ENCODE data around the gene GRIA1. TPM values are rescaled to one million over a fixed set of nuclear protein-coding genes. Genes with fewer than 3 reads are reported as not detected.

The GRIA1 gene
- polyA plus RNA-seq, 3 donors: 2.8 to 4.2 (median 3.1) TPM

GRCh38 chr5:153605386-153605785 lies 114.9 kb downstream of the GRIA1 start:
- no peak for DNase-seq

DNA sequence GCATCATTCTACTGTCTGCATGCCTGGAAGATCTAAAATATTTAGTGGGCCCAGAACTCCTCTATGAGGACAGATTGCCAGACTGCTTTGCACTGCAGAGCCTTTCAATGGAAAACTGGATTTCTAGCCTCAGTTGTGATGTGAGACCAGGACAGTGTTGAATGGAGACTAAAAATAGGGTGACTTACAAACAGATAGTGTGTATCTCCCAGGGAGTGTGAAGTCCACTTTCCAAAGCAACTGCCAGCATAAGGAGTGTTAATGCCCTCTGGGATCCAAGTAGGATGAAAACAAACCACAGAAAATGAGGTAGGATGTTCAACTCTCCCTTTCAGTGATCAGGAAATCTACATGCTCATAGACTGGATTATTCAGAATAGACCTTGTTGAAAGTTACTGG lies 119.5 kb downstream of the GRIA1 start:
- DNase-seq: no peak

- DNase-seq: no peak
Observed at GRCh38 chr5:153610811-153611210, 120.3 kb downstream of the GRIA1 start.

DNA sequence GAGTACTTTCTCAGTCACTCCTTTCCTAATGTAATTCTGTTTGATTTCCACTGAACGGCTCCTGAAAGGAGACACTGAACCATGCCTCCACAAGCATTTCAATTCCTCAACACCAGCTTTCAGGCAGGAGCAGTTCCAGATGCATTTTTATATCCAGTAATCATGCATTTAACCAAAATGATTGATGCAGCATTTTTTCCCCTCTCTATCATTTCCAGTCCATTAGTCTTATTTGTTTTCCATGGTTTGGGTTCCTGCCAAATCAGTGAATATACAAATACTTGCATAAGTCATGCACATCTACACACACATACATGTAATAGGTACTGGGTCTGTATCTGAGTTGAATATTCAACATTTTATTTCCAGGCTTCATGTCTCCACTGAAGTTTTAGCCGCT lies 122.7 kb downstream of the GRIA1 start:
- no peak for DNase-seq

DNA sequence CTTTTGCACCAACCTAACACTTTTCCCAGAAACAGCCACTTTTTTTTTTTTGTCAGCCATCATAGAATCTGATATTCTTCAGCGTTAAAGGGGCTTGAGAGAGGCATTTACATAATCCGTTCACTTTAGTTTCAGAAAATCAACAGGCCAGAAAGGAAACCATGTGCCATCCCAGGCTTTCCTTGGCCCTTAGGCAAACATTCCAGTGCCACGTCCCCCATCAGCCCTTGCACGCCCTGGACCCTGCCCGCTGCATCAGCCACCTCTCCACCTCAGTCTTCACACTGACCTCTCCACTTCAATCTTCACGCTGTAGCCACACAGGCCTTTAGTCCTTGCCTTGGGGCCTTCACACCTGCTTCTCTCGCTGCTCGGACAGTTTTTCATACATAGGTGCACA lies 123.2 kb downstream of the GRIA1 start:
- no peak for DNase-seq

DNA sequence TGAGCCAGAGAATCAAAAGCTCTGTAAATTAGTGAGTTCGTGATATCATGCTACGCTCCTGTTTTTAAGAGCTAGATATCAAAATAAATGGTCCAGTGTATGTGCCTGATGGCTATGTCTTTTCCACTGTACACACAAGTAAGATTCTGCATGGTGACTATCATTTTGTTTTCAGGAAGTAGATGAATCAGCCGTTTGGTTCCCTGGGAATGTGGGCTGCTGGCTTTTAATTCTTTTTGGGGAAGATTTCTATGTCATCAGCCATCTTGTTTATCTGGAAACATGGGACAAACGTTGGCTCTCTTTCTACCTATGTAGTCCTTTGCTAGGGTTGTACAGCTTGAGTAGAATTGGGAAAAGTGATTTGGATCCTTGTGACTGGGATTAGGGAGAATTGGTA lies 126.7 kb downstream of the GRIA1 start:
- no peak for DNase-seq

DNA sequence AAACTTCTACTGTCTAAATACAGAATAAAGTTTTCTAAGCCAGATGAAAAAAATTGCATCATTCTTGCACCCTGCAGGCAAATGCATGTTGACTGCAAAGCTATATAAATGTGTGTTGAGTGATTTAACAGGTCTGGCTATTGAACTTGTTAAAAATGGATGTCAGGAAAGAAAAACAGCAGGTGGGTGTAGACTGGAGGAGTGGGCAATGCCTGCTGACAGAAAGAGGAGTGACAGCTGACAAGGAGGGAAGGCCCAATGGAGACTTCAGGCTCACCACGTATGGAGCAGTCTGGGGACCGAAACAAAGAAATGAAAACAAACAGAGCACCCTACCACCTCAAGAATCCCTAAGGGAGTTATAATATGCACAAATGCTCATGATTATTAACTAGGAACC lies 127.8 kb downstream of the GRIA1 start:
- no peak for DNase-seq

DNA sequence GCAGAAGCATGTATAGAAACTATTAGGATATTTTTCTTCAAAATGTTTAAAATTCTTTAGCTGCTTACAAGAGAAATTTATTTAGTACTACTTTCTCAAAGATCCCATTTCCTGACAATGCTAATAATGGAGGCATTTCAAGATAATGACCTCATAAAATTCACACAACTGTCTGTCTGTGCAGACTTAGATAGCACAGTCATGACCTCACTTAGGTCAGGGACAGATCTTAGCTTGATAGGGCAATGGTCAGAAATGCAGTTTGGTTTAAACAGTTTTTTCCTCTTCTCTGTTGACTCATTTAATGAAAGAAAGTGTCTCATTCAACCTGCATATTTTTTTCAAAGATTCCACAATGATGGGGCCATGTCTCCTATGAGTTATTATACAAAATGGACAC lies 128.4 kb downstream of the GRIA1 start:
- DNase-seq: no peak

GRCh38 chr5:153619771-153620170 lies 129.3 kb downstream of the GRIA1 start:
- no peak for DNase-seq

DNA sequence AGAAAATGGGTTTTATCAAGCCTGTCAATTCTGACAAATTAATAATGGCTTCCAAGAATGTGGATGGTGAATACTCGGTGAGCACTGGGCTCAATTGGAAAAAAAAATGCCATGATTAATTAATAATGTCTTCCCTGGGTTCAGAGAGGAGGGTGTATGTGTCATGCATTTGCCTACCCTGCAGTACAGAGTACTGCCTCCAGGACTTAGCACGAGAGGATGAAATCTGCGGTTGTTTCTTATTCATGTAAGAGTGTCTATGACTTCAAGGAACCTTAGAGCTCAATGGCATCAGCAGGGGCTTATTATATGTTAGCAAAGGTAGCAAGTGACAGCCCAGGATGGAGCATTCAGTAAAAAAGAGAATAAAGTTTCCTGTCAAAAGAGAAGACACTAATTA lies 132.7 kb downstream of the GRIA1 start:
- DNase-seq: no peak

DNA sequence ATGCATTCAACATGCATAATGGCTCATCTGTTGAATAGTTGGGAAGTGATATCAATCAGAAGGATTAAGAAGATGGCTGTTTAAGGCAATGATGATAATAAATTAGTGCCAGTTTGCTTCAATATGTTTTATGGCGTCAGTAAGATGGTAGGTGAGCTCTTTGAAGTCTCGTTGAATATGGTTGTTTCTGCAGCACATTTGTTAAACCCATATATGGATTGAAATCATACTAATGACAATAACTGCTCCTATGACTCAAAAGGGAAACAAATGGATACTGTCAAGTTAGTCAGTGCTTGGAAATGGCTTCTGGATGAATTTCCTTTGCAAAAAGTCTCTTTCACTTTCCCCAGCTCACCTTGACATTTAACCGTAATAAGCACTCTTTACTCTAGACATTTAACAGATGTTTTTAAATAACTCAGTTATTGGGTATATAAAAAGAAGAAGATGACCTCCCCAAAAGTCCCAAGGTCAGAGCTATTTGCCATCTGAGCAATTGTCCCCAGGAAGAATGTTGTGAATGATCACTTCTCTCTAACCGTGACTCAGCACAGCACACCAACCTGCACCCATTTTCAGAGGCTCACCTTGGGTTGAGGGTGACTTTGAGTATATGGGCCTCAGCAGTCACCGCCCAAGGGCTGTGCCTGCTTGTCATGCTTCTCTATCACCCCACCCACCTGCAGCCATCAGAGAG lies 133.4 kb downstream of the GRIA1 start:
- DNase-seq: no peak

DNA sequence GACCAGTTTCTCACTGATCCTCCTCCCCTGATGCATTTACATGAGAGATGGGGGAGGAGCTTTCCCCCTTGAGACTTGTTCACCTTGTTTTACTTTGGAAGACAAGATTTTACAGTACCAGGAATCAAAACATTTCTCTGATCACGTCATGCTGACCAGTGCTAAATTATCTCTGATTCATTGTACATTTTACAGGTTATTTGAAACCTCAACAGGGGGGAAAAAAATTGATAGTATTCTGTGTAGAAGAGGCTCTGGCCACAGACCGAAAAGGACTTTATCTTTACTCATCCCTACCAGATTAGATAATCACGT lies 133.9 kb downstream of the GRIA1 start:
- no peak for DNase-seq

DNA sequence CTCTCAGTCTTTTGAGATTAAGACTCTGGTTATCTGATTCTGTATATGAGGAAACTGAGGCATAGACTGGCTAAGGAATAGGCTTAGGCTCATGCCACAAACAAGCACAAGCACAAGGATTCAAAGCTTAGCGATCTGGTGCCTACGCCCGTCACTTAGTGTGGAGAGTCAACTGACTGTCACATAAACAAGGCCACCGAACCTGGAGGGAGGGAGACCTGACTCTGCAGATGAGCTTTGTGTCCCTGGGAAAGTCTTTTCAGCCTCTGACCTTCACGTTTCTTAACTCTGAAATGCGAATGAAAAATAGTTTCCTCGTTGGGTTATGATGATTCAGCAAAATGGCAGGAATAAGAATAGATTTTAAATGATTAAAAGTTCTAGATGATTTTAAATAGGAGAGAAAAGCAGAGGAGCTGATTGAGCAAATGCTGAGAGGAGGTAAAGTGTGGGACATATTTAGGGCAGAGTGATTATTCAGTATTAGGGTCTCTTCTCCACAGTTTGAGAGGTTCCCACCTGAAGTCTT lies 135.4 kb downstream of the GRIA1 start:
- no peak for DNase-seq

- DNase-seq: no peak
Observed at GRCh38 chr5:153626836-153627235, 136.4 kb downstream of the GRIA1 start.

DNA sequence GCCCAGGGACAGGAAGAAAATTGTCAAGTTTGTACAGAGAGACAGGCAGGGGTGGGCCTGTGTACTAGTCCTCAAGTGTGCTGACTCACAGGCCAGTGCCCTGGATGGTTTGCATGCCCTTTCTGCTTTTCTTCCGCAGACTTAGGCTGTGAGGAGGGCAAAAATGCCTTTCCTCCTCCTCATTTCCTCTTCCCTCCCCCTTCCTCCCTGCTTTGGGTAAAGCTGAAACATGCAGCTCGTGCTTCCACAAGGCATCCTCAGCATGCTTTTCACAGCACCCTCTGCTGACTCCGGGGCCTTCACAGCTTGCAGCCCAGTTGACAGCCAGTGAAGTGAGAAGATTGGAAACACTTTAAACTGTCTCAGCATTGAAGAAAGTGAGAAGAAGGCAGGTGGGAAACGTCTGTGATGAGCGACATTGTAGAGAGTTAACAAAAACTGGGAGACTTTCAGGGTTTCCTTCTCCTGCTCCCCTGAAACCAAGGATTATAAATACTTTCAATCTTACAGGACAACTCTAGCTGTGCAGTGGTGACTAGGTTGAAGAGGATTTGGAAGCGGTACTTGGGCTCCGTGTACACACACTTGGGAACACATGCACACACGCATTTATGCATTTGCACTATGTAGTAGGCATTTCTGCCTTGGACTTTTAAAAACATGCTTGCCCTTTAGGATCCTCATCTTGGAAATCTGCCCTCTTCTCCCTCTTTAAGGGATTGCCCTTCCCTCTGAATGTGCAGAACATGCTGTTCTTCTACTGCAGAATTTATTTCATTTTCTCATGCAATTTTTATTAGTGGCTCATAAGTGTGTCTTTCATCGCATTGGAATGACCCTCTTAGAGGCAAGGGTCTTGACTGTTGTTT lies 138.8 kb downstream of the GRIA1 start:
- peak; percentile 5 for DNase-seq

DNA sequence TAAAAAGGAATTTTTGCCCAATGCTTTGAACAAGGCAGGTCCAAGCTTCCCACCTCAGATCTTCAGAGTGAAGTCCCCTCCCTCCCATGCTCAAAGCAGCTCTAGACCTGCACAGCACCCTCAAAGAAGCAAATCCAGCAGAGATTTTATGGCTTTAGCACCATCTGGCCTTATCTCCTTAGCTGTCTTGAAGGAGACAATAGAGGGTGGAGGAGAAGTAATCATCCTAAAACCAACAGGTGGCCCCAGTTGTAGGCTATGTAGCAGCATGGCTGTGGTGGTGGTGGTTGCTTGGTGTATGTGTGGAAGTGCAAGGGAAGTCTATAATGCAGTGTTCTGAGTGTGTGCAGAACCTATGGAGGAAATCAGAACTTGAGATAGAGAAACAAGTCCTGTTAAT lies 140.1 kb downstream of the GRIA1 start:
- DNase-seq: no peak

GRCh38 chr5:153632748-153633290 lies 142.3 kb downstream of the GRIA1 start:
- DNase-seq: no peak

GRCh38 chr5:153636670-153637451 lies 146.4 kb downstream of the GRIA1 start:
- no peak for DNase-seq

DNA sequence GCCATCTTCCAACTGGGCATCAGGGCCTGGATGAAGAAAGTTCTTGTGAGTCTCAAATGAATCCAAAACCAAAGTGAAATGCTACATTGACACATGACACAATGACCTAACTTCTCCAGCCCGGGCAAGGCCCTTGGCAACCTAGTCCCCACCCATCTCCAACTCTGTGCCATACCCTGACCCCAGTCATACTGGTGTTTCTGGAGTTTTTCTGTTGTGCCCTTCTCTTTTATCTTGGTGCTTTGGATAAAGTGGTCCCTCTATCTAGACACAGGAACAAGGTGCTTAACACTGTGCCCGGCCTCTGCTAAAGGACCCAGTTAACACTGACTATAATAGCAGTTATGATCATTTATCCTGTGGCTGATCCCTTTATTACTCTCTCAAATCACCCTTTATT lies 149.8 kb downstream of the GRIA1 start:
- no peak for DNase-seq

GRCh38 chr5:153641183-153641688 lies 150.8 kb downstream of the GRIA1 start:
- no peak for DNase-seq

DNA sequence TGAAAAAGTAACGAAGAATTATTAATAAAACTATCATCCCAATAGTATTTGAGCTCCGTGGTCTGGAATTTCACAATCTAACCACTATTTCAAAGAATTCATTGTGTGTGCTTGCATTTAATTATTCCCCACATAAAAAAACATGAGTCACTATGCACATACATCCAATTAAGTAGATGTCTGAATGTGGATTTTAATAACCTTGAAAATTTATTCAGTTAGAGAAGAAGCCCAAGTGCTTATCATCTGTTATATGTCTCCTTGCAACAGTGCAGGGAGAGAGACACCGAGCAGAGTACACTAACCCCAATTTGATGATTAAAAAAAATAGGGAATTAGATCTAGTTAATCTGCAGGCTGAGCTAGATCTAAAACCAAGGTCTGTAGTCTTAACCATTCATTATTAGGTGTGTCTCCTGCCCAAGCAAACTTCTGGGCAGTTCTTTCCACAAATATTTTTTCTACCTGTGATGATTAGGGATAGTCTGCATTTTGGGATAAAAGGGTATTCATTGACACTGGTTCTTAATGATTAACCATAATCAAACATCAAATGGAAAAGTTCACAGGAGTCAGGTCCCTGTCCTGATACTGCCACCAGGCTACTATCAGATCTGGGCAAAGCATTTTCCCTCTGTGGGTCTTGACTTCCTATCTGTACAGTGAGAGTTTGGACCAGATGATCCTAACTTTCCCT lies 164.2 kb downstream of the GRIA1 start:
- no peak for DNase-seq

- DNase-seq: no peak
Observed at GRCh38 chr5:153655201-153655510, 164.7 kb downstream of the GRIA1 start.

Measured in renal pelvis (tissue), 4 donors.